Astrocyte of the hippocampus (primary cell): Measurements from ENCODE around the gene MINAR2.

Source experiments
- DNase-seq: peaks from one replicate; pipeline ENCODE4 v3.0.0; 2011; ENCODE audit warnings: low read depth, low spot score

The MINAR2 gene

DNA sequence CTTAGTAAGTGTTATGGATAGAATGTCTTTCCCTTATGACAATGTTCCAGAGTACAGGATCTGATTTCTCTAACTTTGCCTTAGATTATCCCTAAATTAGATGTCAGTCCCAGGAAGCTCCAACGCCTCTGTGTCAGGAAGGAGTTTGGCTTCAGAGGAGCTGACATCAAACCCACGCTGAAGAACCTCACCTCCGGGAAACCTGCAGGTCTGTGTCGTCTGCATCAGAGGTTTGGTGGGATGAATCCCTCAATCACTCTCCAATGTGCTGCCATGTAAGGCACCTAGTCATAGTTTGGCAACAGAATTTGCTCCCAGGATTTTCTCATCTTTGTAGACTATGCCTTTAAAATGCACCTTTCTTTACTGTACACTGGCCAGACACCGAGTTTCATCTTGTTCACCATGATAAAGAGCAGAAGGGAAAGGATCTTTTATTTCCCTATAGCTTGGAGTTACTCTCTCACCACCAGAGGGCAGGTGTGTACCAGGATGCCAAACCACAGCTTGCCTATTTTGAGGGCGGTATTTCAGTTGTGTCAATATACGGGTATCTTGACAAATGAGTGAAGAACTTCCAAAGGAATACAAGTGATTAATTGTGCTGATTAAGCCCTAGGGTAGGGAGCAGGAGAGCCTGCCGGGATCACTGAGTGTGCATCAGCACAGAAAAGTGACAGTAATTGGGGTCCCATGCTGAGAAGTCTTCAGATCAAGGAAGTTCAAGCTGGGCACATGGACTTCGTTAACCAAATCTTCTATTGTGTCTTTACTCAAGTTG, 23.4 kb downstream of the MINAR2 start:
- DNase-seq, result peak; percentile 75

DNA sequence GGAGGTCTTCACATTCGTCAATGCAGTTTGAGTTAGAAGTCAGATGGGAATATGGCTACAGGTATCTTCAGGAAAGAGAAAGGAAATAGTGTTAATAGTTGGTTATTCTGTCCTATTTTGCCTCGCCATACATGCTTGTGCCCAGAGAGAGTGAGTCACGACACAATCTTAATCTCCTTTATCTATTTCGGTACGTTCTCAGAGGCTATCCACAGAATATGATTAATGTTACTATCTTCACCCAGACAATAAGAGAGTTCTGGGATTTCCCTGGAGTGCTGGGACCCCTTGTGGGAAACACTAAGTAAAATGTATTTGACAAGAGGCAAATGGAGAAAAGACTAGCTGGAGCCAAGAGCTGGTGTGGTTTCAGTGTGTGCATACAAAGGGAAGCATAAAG, 25.5 kb downstream of the MINAR2 start:
- DNase-seq, result no peak

DNA sequence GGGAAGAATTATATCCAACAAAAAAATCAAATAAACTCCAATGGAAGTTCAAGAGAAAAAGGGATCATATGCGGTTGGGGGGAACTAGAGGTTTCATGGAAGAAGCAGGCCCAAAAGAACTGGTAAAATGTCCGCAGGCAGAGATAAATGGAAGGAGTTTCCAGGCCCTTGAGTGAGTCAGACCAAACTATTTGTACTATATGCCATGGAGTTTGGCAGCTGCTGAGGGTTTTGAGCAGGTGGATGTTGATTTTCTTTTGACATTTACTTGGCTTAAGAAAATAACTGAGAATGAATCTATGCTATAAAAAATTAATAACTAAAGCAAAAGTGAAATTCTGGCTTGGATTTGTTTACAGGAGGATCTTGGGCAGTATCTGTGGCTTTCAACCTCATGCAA, 33.7 kb downstream of the MINAR2 start:
- no peak for DNase-seq

DNA sequence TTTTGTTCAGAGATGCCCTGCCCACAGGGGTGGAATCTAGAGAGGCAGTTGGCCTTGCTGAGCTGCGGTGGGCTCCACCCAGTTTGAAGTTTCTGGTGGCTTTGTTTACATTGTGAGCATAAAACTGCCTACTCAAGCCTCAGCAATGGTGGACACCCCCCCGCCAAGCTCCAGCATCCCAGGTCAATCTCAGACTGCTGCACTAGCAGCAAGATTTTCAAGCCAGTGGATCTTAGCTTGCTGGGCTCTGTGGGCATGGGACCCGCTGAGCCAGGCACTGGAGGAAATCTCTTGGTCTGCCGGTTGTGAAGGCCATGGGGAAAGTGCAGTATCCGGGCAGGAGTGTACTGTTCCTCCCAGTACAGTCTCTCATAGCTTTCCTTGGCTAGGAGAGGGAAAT, 55.5 kb downstream of the MINAR2 start:
- DNase-seq, result no peak

DNA sequence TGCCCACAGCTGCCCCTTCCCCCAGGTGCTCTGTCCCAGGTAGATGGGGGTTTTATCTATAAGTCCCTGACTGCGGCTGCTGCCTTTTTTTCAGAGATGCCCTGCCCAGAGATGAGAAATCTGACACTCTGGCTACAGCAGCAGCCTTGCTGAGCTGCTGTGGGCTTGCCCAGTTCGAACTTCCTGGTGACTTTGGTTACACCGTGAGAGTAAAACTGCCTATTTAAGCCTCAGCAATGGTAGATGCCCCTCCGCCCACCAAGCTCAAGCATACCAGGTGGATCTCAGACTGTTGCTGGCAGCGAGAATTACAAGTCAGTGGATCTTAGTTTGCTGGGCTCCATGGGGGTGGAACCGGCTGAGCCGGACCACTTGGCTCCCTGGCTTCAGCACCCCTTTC, 56.8 kb downstream of the MINAR2 start:
- DNase-seq, result no peak

DNA sequence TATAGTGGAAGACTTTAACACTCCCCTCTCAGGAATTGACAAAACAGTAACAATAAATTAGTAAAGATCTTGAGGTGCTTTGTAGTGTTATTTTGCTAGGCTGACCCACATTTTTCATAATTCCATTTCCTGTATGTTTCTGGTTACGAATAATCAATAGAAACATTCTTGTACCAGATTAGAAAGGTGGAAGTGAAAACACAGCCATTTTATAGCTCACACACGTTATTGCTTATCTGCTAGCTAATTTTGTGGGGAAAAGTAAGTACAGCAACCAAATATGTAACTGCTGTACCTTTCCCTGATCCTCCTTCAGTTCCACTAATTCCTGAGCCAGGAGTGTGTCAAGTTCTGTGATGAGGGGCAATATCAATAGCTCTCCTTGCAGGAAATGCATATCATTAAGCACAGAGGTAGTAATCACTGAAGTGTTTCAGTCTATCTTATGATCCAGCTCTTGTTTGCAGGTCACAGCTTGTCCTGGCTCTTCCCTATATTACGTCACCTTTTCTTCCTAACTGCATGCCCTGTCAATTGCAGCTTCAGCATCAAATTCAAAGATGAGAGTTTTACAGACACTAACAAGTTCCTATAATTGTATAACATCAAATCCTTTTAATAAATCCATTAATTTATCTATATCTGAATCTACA, 59.4 kb downstream of the MINAR2 start:
- DNase-seq, result no peak
